Natural killer cell treated with Interleukin-12 subunit alpha and Interleukin-12 subunit beta and Interleukin-15 and Interleukin-18, amount 100 ng/mL, for 72 hours (primary cell): ENCODE measurements around the gene PLEKHA6. TPM values are rescaled to one million over a fixed set of nuclear protein-coding genes. Genes with fewer than 3 reads are reported as not detected.

Experiments
- ATAC-seq, 2 donors: fragments of 150-1000 bp; cut with Tn5 transposase in 1 of 2; sonication (Bioruptor Pico), chemical (Tn5 transposase) in 1 of 2; 2 replicates each; pipeline ENCODE4 v1.10.0; 2021
- DNase-seq: peaks from one replicate; pipeline ENCODE4 v3.0.0; 2022; ENCODE audit warnings: low spot score
- H3K27ac Mint-ChIP-seq, 2 donors: 1 replicate in 1 of 2; 2 replicates in 1 of 2; pipeline ENCODE4 v1.8.0; 2022; ENCODE audit warnings: mixed read lengths in 2 of 2, mild to moderate bottlenecking in 1 of 2, moderate library complexity in 1 of 2
- H3K27me3 Mint-ChIP-seq, 2 donors: 1 replicate in 1 of 2; 2 replicates in 1 of 2; pipeline ENCODE4 v1.8.0; 2022; ENCODE audit warnings: mixed read lengths in 2 of 2
- H3K36me3 Mint-ChIP-seq: one replicate; pipeline ENCODE4 v1.8.0; 2022; ENCODE audit warnings: mixed read lengths
- H3K4me1 Mint-ChIP-seq, 2 donors: 1 replicate in 1 of 2; 2 replicates in 1 of 2; pipeline ENCODE4 v1.8.0; 2022; ENCODE audit warnings: low read depth in 2 of 2, mixed read lengths in 2 of 2, mild to moderate bottlenecking in 1 of 2
- H3K4me3 Mint-ChIP-seq: one replicate; pipeline ENCODE4 v1.8.0; 2022; ENCODE audit warnings: mixed read lengths
- H3K9me3 Mint-ChIP-seq: 2 replicates; pipeline ENCODE4 v1.8.0; 2022; ENCODE audit warnings: mixed read lengths
- total RNA-seq, 2 donors: library from RNA; stranded (reverse); gene quantifications; one replicate each; pipeline ENCODE4 v1.2.3, GENCODE V29; 2022

PLEKHA6 gene
- total RNA-seq, 2 donors from 2014 or later: 0.17 to 0.89 TPM

DNA sequence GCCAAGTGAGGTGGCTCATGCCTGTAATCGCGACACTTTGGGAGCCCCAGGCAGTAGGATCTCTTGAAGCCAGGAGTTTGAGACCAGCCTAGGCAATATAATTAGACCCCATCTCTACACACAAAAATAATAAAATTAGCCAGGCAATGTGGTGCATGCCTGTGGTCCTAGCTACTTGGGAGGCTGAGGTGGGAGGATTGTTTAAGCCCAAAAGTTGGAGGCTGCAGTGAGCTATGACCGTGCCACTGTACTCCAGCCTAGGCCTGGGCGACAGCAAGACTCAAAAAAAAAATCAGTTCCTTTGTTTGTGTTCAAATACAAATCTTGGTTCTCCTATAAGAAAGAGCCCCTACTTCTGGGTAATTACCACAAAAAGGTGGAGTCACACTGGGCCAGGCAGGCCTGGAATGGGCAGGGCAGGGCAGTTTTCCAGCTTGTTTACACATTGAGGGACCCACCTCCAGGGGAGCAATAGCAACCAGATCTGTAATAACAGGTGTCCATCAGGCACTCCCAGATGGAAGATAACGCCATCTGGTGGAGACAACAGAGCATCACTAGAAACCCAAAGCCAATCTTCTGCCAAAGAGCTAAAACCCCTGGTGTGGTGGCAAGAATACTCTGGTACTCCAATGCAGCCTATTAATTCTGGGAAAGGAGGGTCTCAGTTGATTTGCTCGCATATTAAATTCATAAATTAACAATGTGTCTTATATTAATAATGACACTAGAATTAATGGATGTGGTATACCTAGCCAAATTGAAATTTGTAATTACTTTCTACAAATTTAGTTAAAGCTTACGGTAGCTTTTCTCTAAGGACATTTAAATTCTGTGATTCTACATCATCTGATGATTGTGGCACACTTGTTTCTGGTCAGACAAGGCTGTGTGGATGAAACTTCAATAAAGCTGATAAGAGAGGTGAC lies 38.7 kb upstream of the PLEKHA6 start:
- DNase-seq (no peak), ATAC-seq (peak; percentile 66 to 75)
- Mint-ChIP-seq H3K27ac (peak overlapping the region in 1 of 2 donors; percentile 29), H3K4me1 (peaks cover 8 to 13% of the 10 kb centered on the region in 2 donors), H3K4me3 (no peak overlapping the region), H3K36me3 (peaks cover 18% of the 10 kb centered on the region), H3K27me3 (no peaks in the 10 kb centered on the region), H3K9me3 (no peaks in the 10 kb centered on the region)

DNA sequence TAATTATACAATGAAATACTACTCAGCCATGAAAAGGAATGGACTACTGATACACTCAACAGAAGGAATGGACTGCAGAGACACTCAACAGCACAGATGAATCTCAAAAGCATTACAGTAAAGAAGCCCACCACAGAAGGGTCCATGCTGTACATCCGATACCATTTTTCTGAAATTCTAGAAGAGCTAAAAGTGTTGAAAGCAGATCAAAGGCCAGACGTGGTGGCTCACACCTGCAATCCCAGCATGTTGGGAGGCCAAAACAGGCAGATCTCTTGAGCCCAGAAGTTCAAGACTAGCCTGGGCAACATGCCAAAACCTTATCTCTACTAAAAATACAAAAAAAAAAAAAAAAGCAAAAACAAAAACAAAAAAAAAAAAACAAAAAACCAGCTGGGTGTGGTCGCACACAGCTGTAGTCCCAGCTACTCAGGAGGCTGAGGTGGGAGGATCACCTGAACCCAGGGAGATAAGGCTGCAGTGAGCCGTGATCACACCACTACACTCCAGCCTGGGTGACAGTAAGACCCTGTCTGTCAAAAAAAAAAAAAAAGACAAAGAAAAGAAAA lies 36.4 kb upstream of the PLEKHA6 start:
- Mint-ChIP-seq H3K36me3 (peaks cover 16% of the 10 kb centered on the region), H3K27me3 (no peaks in the 10 kb centered on the region), H3K4me1 (peaks cover 7 to 12% of the 10 kb centered on the region in 2 donors), H3K27ac (no peak overlapping the region), H3K9me3 (no peaks in the 10 kb centered on the region), H3K4me3 (no peak overlapping the region)
- DNase-seq: no peak
- ATAC-seq: no peak

DNA sequence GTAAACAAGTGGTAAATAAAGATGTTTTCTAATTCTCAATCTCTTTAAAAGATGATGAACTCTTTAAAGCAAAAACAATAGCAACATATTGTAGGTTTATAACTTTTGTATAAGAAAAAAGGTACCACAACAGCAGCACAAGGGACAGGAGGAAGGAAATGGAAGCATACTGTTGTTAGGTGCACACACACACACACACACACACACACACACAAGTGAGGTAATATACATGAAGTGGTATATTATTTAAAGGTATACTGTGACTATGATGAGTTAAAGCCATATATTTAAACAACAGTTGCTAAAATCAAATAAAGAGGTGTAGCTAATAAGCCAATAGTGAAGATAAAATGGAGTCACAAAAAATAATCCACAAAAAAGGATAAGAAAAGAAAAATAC lies 31.9 kb upstream of the PLEKHA6 start:
- H3K27me3 Mint-ChIP-seq: no peaks in the 10 kb centered on the region
- H3K36me3 Mint-ChIP-seq: no peaks in the 10 kb centered on the region
- H3K4me3 Mint-ChIP-seq: no peak overlapping the region
- H3K27ac Mint-ChIP-seq: no peak overlapping the region
- peaks cover 0 to 14% of the 10 kb centered on the region in 2 donors for H3K4me1 Mint-ChIP-seq
- no peaks in the 10 kb centered on the region for H3K9me3 Mint-ChIP-seq
- ATAC-seq: no peak
- no peak for DNase-seq

DNA sequence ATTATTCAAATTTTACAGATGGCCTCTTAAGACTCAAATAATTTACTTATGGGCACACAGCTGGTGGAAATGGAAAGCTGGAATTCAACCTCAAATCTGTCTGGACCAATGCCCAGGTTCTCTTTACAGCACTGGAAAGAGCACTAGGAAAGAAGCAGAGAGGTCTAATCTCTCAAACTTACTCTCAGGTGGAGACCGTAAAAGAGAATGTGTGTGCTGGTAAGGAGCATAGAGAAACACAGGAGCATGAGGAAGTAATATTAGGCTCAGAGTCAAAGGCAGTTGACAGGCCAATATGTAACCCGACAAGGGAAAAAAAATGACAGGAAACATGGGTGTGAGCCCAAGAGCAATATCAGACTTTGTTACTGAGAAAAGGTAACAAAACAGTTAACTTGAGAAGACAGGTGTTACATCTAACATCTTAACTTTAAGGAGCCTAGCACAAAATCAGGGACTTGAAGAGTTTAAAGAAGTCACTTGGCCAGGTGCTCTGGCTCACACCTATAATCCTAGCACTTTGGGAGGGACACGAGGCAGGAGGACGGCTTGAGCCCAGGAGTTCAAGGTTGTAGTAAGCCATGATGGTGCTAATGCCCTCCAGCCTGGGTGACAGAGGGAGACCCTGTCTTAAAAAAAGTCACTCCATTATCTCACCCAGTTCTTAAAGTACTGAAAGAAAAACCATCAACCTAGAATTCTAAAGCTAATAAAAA lies 31.2 kb upstream of the PLEKHA6 start:
- peaks cover 0 to 14% of the 10 kb centered on the region in 2 donors for H3K4me1 Mint-ChIP-seq
- no peaks in the 10 kb centered on the region for H3K9me3 Mint-ChIP-seq
- no peaks in the 10 kb centered on the region for H3K27me3 Mint-ChIP-seq
- no peak for DNase-seq
- H3K27ac Mint-ChIP-seq: no peak overlapping the region
- no peak for ATAC-seq
- no peaks in the 10 kb centered on the region for H3K36me3 Mint-ChIP-seq
- no peak overlapping the region for H3K4me3 Mint-ChIP-seq

DNA sequence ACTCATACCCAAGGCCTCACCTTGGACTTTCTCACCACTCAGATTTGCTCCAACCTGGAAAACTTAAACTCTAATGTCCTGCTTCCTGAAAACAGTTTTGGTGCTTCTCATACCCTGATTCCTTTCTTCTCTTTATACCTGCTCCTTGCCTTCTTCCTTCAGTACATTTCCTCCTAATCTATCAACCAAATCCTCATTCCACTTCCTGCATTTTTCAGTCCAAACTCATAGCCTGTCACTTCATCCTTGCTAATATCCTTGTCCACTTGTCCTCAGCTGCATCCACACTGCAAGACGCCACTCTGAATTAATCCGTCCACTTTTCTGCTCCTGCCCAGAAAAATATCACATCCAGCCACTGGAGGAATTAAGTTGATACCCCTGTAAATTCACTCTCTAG lies 26.0 kb upstream of the PLEKHA6 start:
- no peak for ATAC-seq
- H3K36me3 Mint-ChIP-seq: no peaks in the 10 kb centered on the region
- peaks cover 4 to 13% of the 10 kb centered on the region in 2 donors for H3K4me1 Mint-ChIP-seq

DNA sequence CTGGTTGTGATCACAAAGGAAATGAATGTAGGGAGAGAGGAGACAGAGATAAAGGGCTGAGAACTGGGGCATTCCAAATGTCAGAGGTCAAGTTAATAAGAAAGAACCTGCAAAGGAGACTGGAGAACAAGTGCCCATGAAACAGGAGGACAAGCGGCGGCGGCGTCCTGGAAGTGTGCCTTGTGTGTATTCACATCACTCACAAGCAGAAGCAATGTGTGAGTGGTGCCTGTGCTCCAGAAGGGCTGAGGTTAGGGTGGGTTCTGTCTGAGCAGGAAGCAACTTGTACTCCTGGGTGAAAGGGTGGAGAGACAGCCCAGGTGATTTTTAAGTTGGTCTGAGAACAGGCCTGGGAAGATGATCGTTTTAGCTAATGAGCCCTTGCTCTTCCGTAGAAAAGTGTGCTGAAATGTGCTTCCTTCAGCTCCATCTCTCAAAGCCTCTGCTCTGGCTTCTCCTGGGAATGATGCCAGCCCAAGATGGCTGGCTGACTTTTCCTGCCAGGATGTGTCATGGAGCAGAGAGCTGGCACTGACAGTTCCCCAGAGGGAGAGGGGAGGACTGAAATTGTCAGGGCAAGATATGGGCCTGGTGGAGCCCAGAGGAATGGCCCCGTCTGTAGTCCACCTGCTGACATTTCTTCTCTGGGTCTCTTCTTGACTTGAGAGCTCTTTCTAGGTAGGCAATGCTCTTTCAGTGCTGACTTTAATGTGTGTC lies 25.1 kb upstream of the PLEKHA6 start:
- no peak for ATAC-seq

More for the DNA sequence above, 26.0 kb upstream of the PLEKHA6 start:
- H3K4me3 Mint-ChIP-seq: no peak overlapping the region
- no peaks in the 10 kb centered on the region for H3K9me3 Mint-ChIP-seq
- no peak overlapping the region for H3K27ac Mint-ChIP-seq
- no peak for DNase-seq
- peaks cover 0 to 2% of the 10 kb centered on the region in 2 donors for H3K27me3 Mint-ChIP-seq

DNA sequence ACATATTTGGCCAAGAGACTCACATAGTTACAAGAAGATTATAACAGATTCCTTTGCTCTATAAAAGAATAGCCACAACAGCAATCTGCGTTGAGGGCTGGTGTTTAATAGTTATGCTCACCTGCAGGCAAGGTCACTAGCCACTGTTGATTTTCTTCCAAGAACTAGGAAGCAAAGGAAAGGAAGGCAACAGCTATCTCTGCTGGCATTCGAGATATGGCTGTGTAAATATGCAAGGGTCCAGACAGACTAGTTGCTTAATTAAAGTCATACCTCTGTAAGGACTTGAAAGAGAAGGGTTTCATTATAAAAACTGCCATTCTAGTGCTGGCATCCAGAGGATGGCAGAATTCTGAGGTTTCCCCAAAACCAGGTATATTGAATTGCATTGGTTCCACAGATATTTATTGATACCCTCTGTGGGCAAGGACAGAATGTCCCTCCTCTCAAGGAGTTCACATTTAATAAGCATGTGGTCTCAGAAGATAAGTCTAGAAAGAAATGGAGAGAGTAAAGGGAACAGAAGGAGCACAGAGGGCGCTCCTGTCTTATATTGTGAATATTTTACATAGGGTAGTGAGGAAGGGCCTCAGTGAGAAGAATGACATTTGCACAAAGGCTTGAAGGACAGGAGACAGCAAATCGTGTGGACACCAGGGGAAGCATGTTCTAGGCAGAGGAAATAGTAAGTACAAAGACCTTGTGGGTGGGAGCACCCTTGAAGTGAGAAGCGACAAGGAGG lies 23.6 kb upstream of the PLEKHA6 start:
- no peak overlapping the region for H3K27ac Mint-ChIP-seq
- ATAC-seq (no peak), DNase-seq (no peak)
- no peaks in the 10 kb centered on the region for H3K36me3 Mint-ChIP-seq
- H3K27me3 Mint-ChIP-seq: peaks cover 0 to 4% of the 10 kb centered on the region in 2 donors
- H3K9me3 Mint-ChIP-seq: no peaks in the 10 kb centered on the region
- no peak overlapping the region for H3K4me3 Mint-ChIP-seq
- peaks cover 5 to 6% of the 10 kb centered on the region in 2 donors for H3K4me1 Mint-ChIP-seq

More for the DNA sequence above, 25.1 kb upstream of the PLEKHA6 start:
- H3K4me3 Mint-ChIP-seq: no peak overlapping the region
- DNase-seq: no peak
- H3K9me3 Mint-ChIP-seq: no peaks in the 10 kb centered on the region
- H3K27me3 Mint-ChIP-seq: peaks cover 0 to 2% of the 10 kb centered on the region in 2 donors
- no peak overlapping the region for H3K27ac Mint-ChIP-seq
- H3K36me3 Mint-ChIP-seq: no peaks in the 10 kb centered on the region
- peaks cover 4 to 6% of the 10 kb centered on the region in 2 donors for H3K4me1 Mint-ChIP-seq

DNA sequence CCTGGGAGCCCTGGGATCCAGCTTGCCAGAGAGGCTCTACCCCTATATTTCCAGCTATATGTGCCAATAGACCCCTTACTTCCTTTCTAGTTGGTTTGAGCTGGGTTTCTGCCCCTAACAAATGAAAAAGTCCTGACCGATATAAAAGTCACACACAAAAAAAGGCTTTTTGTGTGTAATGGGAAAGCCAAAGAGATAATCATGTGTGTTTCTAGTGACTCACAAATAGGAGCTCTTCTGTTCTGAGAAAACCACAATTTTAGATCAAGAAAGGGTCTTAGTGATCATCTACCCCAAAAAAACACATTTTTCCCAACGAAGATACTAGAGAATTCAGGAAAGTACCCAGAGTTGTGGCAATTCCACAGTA lies 23.0 kb upstream of the PLEKHA6 start:
- Mint-ChIP-seq H3K4me3 (no peak overlapping the region), H3K36me3 (no peaks in the 10 kb centered on the region), H3K9me3 (no peaks in the 10 kb centered on the region), H3K27me3 (peaks cover 0 to 10% of the 10 kb centered on the region in 2 donors), H3K4me1 (peaks cover 11% of the 10 kb centered on the region in 2 donors), H3K27ac (no peak overlapping the region)
- ATAC-seq (no peak), DNase-seq (no peak)

DNA sequence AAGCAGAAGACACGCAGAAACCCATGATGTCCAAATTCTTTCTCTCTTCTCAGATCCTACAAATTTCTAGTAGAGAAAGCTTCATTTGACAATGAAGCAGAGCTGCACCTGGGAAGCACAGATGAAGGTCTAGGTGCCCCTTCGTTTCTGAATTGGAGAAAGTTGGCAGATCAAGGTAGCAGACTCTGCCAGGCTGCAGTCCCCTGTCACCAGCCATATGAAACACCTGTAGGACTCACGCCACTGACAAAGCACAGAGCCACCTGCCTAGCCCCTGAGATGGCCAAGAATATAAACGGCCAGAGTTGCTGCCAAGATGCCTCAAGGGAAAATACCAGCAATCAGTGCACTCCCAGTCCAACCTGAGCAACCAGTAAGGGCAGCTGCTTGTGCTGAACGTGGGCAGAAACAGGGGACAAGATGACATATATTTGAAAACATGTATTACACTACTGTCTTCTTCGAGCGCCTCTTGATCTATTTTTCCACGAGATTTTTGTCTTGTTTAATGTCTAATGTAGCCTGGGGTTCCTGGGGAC lies 20.6 kb upstream of the PLEKHA6 start:
- peaks cover 11% of the 10 kb centered on the region in 2 donors for H3K4me1 Mint-ChIP-seq
- no peak overlapping the region for H3K27ac Mint-ChIP-seq
- DNase-seq (no peak), ATAC-seq (no peak)
- H3K4me3 Mint-ChIP-seq: no peak overlapping the region
- H3K9me3 Mint-ChIP-seq: no peaks in the 10 kb centered on the region
- peaks cover 0 to 12% of the 10 kb centered on the region in 2 donors for H3K27me3 Mint-ChIP-seq
- H3K36me3 Mint-ChIP-seq: no peaks in the 10 kb centered on the region

DNA sequence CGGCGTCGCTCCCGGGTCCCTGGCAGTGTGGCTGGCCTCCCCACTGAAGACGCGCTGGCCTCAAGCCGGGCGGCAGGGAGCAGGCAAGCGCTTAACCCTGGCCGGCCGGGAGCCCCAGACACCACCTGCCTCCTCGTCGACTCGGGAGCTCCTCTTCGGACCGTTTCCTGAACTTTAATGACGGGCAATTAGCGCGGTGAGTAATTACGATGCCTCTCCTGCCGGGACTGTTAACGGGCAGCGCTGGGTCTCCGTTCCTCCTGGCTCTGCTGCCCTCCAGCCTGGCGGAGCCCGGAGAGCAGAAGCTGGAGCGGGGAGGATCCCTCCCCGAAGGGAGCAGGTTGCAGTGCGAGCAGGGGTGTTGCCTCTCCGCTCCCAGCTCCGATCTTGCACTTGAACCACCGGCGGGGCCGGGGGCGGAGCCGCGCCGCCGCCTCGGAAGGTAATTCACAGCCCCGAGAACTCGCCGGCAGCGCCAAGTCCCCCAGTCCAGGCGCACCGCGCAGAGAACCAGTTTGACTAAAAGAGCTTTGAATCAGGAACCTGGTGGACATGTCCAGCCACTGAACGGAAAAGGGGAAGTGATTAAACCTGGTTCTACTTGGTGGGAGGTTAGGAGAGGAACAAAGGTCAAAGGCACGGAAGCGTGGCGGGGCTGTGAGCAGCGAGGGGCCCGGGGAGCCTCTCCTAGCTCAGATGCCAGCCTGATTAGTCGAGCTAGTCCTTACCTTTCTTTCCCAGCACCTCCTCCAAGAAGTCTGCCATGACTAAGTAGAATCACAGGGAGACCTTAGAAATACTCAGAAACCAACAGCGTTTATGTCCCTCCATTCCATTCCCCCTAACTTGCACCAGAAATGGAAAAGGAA lies 18.3 kb upstream of the PLEKHA6 start:
- Mint-ChIP-seq H3K4me3 (peak overlapping the region; percentile 84), H3K27me3 (peaks cover 0 to 12% of the 10 kb centered on the region in 2 donors), H3K4me1 (peaks cover 11% of the 10 kb centered on the region in 2 donors), H3K27ac (no peak overlapping the region), H3K36me3 (no peaks in the 10 kb centered on the region), H3K9me3 (no peaks in the 10 kb centered on the region)
- DNase-seq (no peak), ATAC-seq (peak; percentile 51 to 68)

DNA sequence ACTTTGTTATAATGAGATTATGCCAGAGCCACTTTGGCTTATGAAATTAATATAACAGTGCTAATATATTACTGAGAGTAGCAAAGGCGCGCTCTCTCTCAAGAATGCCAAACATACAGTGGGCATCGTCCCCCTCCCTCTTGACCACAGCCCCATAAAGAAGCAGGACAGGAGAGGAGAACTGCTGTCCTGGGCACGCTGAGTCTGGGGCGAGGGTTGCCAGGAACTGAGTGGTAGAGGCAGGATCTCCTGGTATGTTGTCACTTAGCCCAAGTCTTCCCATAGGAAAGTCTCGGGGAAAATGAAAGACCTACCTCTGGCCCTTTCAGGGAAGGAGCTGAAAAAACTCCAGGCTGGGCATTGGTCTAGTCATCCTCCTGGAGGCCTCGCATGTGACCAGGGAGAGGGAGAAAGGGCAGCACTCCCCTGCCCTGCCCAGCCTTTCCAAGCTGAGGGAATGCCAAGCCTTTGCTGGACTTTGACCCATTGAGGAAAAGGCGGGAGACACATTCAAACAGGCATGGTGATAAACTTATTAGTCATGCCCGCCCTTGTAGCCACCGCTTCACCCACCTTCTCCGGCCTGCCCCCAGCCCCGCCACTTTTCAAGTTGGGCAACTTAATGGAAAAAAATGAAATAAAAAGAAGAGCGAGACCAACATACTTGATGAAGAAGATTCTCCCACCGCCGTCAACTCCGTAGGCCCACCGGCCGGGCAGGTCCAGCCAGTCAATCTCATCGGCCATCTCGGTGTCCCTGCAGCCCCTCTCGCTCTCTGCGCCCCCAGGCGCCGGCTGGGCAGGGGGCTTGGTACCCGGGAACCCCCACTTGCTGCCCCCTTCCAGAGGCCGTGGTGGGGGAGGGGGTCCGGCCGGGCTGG lies 17.4 kb upstream of the PLEKHA6 start:
- H3K9me3 Mint-ChIP-seq: no peaks in the 10 kb centered on the region
- peaks cover 11% of the 10 kb centered on the region in 2 donors for H3K4me1 Mint-ChIP-seq
- ATAC-seq (no peak), DNase-seq (no peak)
- H3K27me3 Mint-ChIP-seq: peaks cover 0 to 12% of the 10 kb centered on the region in 2 donors
- peak overlapping the region; percentile 79 for H3K4me3 Mint-ChIP-seq
- peak overlapping the region in 1 of 2 donors; percentile 66 for H3K27ac Mint-ChIP-seq
- H3K36me3 Mint-ChIP-seq: no peaks in the 10 kb centered on the region
